Iris pigment epithelial cell (primary cell): ENCODE measurements around the gene GPR137B.
"Not testable (repeated sequence)": the region's sequence is repeated elsewhere in the genome, so short reads cannot be mapped to it uniquely, and the experiment has no call there.

Experiments
- DNase-seq: peaks from one replicate; pipeline ENCODE4 v3.0.0-alpha.2; 2011; ENCODE audit warnings: low read depth

The GPR137B gene

DNA sequence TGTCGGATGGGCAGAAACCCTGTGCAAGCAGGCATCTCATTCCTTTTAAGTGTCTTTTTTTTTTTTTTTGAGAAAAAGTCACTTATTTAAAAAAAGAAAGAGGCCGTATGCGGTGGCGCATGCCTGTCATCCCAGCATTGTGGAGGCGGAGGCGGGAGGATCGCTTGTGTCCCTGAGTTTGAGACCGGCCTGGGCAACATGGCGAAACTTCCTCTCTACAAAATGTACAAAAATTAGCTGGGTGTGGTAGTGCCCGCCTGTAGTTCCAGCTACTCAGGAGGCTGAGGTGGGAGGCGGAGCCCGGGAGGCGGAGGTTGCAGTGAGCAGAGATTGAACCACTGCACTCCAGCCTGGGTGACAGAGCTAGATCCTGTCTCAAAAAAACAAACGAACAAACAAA lies 1.7 kb downstream of the GPR137B start:
- no peak for DNase-seq

GRCh38 chr1:236144446-236145150 lies 2.3 kb downstream of the GPR137B start:
- no peak for DNase-seq

GRCh38 chr1:236147068-236147467 lies 4.7 kb downstream of the GPR137B start:
- DNase-seq: no peak

GRCh38 chr1:236147521-236148469 lies 5.5 kb downstream of the GPR137B start:
- DNase-seq: no peak

DNA sequence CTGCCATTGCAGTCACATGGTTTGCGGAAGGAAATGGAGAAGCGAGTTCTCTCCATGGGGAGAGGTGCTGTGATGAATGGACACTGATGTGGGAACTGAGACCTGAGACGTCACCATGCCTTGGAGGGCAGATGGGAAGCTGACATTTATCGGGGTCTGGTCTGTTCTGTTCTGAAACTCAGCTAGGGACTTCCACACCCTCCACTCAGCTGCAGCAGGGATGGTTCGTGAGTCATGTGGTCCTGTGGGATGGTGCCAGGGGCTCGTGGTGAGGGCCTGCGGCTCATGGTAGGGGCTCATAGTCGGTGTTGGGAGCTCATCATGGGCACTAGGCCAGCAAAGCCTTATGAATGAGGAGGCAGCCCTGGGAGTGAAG lies 6.1 kb downstream of the GPR137B start:
- peak; percentile 14 for DNase-seq

DNA sequence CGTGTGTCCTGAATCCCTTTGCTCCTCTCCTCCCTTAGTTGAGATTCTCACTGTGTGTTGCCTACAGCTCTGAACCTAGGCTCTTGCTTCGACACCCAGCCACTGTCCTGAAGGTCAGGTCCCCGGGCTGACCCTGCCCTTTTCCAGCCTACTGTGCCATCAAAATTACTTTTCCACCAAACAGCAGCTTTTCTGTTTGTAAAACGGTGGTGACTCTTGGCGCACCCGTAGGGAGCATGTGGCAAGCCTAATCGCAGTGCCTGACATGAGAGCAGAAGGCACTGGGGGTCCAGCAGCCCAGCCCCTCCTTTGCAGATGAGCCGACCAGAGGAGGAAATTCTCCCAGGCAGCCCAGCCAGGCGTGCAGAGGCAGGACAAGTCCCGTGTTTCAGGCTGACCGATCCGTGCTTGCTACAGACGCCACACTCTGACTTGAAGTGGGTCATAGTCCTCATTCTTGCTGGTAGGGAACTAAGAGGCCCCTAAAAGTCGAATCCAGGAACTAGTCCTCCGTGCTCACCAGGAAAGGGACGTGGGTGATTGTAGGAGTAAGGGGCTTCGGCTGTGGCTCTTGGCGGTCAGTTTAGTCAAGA lies 6.8 kb downstream of the GPR137B start:
- no peak for DNase-seq

- DNase-seq: no peak
Measured at GRCh38 chr1:236149696-236150228, 7.4 kb downstream of the GPR137B start.

- DNase-seq: no peak
Measured at GRCh38 chr1:236150311-236150955, 8.1 kb downstream of the GPR137B start.

- no peak for DNase-seq
Measured at GRCh38 chr1:236150986-236151385, 8.6 kb downstream of the GPR137B start.

GRCh38 chr1:236151739-236152424 lies 9.5 kb downstream of the GPR137B start:
- no peak for DNase-seq

GRCh38 chr1:236154126-236154525 lies 11.8 kb downstream of the GPR137B start:
- DNase-seq: no peak

DNA sequence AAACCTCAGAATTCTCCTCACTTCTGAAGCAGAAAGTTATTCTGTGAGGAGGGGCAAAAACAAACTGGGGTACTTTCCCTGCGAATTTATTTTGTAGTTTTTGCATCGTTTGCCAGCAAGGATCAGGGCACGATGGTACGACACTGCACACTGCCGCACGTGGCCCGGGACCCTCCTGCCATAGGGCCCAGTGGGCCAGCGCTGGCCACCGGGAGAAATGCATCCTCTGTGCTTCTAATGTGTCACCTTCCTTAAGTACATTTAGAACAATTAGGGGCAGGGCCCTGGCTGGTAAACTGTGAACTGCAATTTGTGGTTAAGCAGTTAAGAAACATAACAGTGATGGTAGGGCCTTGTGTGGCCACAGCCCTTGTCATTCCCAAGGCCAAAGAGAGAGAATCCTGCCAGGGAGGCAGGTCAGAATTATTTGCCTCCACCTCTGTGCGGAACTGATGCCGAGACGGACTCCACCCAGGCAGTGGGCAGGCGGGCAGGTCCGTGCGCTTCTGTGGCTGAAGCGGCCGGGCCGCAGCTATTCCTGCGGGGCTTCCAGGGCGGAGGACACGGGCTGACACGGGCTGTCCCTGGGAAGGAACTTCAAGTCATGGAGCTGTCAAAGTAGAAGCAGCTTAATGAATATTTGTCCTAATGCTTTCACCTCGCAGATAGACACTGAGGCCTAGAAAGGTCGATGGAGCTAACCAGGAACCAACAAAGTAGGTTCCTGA lies 12.5 kb downstream of the GPR137B start:
- DNase-seq: no peak

DNA sequence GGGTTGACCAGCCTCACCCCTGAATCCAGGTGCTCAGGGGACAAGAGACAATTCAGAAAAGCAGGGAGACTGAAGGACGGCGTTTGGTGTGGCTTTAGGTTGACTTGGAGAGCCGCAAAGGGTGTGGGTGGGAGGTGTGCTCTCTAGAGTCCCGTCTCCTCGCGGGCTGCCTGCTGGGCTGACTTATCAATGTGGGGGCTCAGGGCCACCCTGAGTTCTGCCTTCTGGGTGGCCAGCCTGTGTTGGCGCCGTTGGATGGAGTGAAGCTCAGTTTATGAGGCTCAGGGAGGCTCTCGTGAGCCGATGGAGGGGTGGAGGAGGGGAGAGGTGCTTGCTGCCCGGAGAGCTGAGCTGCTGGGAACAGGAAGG lies 13.0 kb downstream of the GPR137B start:
- DNase-seq: no peak

DNA sequence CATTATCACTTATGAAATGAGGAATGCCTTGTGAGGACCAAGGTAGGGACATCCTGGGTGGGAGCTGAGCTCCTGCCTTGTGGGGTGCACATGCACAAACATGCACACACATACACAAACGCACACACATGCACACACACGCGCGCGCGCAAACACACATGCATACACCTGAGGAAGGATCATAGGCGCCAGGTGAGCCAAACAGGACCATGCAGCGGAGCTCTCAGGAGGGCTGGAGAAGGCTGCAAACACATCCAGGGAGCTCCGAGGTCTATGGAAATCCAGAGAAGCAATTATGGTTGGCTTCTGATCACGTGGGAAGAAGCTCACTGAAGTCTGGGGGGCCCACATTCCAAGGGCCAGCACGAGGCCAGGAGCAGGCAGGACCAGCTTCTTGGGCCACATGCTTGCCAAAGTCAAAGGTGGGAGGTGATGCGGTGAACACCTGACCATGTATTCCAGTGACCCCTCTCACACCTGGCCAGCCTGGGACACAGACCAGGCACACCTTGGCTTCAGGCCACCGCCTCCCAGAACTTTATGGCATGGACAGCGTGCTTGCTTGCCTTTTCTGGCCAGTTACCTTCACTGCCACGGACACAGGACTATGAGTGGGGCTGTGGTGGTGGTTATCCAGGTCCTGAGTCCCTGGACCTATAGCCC lies 13.6 kb downstream of the GPR137B start:
- no peak for DNase-seq

- no peak for DNase-seq
Measured at GRCh38 chr1:236156512-236157208, 14.3 kb downstream of the GPR137B start.

DNA sequence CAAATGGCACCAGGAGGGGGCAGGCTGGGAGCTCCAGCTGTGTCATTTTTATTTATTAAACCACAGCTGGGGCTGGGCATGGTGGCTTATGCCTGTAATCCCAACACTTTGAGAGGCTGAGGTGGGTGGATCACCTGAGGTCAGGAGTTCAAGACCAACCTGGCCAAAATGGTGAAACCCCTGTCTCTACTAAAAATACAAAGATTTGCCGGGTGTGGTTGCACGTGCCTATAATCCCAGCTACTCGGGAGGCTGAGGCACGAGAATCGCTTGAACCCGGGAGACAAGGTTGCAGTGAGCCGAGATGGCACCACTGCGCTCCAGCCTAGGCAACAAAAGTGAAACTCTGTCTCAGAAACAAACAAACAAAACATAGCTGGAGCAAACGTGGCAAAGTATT lies 15.7 kb downstream of the GPR137B start:
- DNase-seq: not testable (repeated sequence)

DNA sequence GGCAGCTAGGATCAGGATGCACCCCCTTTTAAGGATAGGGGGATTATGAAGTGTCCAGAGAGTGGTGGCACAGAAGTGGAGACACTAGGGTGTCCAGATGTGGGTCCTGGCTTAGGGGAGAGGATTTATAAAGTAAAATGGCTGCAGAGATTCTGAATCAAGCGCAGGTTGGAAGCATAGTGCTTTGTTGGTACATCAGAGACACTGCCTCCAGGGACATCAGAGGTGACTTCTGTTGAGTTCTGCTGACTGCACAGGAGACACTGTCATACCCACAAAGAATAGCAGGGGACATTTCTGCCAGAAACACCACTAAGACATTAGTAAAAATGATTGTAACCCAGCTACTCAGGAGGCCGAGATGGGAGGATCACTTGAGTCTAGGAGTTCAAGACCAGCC lies 16.4 kb downstream of the GPR137B start:
- DNase-seq: no peak

- no peak for DNase-seq
Measured at GRCh38 chr1:236159704-236160539, 17.6 kb downstream of the GPR137B start.
